IPS DF 19.7 (cell line): Measurements from ENCODE around the gene SHF.

Experiments
- DNase-seq: peaks from one replicate; pipeline ENCODE4 v3.0.0-alpha.2; 2013; ENCODE audit warnings: low read depth, low spot score

The SHF gene

GRCh38 chr15:45128971-45129639, 58.7 kb downstream of the SHF start:
- no peak for DNase-seq

GRCh38 chr15:45126535-45127158, 61.1 kb downstream of the SHF start:
- no peak for DNase-seq

GRCh38 chr15:45123397-45123796, 64.4 kb downstream of the SHF start:
- DNase-seq = no peak

- no peak for DNase-seq
These were observed 65.0 kb downstream of the SHF start for GRCh38 chr15:45122719-45123118.

GRCh38 chr15:45121706-45122417, 65.9 kb downstream of the SHF start:
- no peak for DNase-seq

GRCh38 chr15:45121020-45121419, 66.7 kb downstream of the SHF start:
- DNase-seq = no peak

- DNase-seq = no peak
These were observed 67.4 kb downstream of the SHF start for GRCh38 chr15:45120081-45120972.

- DNase-seq = no peak
These were observed 68.8 kb downstream of the SHF start for GRCh38 chr15:45118996-45119395.

- peak; percentile 78 for DNase-seq
These were observed 69.6 kb downstream of the SHF start for GRCh38 chr15:45118131-45118588.

GRCh38 chr15:45117308-45118130, 70.2 kb downstream of the SHF start:
- DNase-seq = no peak
